ENCODE measurements around the gene SP1. TPM values are rescaled to one million over a fixed set of nuclear protein-coding genes. Genes with fewer than 3 reads are reported as not detected.

The SP1 gene
- polyA plus RNA-seq, 3 donors, result 15.1 to 80.7 (median 22.7) TPM

- H3K9ac ChIP-seq (ENCODE audit: insufficient read depth, low read length, poor library complexity, severe bottlenecking), result no peak overlapping the region
- Mint-ChIP-seq H3K27me3 (ENCODE audit: low read depth in 3 of 3) (peaks cover 0 to 1% (median 0%) of the 10 kb centered on the region in 3 donors), H3K27ac (peak overlapping the region in 3 of 7 donors; percentile 20 to 82 (median 56)), H3K9me3 (no peaks in the 10 kb centered on the region), H3K36me3 (peaks cover 41 to 87% of the 10 kb centered on the region in 2 donors), H3K4me3 (no peak overlapping the region), H3K4me1 (peaks cover 53% of the 10 kb centered on the region)
- intact Hi-C loops (cut with micrococcal nuclease), result no loop called here
- peak overlapping the region in 1 of 3 experiments; percentile 26 for H3K4me3 ChIP-seq (replicated peaks in 1 of 3; ENCODE audit: low read depth in 2 of 3, low read length in 3 of 3)
- no peak overlapping the region for H2AFZ ChIP-seq (ENCODE audit: insufficient read depth, low read depth, low read length, poor library complexity, severe bottlenecking)
- 100% methylated on average over 1 of the region's 4 CpGs for WGBS (ENCODE audit: insufficient coverage)
- peaks cover 34 to 77% of the 10 kb centered on the region in 2 donors for H3K36me3 ChIP-seq (replicated peaks in 1 of 2; ENCODE audit: control insufficient read depth in 1 of 2, insufficient read depth in 2 of 2, low read length in 2 of 2)
- peak overlapping the region in 1 of 2 donors; percentile 57 for H3K27ac ChIP-seq (ENCODE audit: low read depth in 1 of 2, low read length in 2 of 2)
- peak overlapping the region; percentile 30 for H3K4me2 ChIP-seq (replicated peaks; ENCODE audit: extremely low read depth, low read length, poor library complexity, severe bottlenecking)
- H3K79me2 ChIP-seq (ENCODE audit: insufficient read depth, low read length), result peaks cover 99% of the 10 kb centered on the region
- DNase-seq, result no peak
- peaks cover 97% of the 10 kb centered on the region for H4K20me1 ChIP-seq (ENCODE audit: insufficient read depth, low read length)
- no peaks in the 10 kb centered on the region for H3K27me3 ChIP-seq (ENCODE audit: control insufficient read depth in 2 of 2, insufficient read depth in 2 of 2, low read length in 2 of 2)
- H3K9me3 ChIP-seq (replicated peaks in 1 of 2; ENCODE audit: control insufficient read depth in 1 of 2, insufficient read depth in 1 of 2, low read length in 2 of 2), result no peaks in the 10 kb centered on the region
- TF ChIP-seq CTCF (IDR thresholded peaks at IDR 0.05), result no peak
- H3K4me1 ChIP-seq (ENCODE audit: control insufficient read depth in 1 of 2, insufficient read depth in 2 of 2, low read length in 2 of 2), result peaks cover 40 to 60% of the 10 kb centered on the region in 2 donors
Observed at GRCh38 chr12:53388932-53389331, 9.0 kb downstream of the SP1 start.

GRCh38 chr12:53389702-53390101 is 9.7 kb downstream of the SP1 start:
- Histone ChIP-seq H3K9me3 (replicated peaks in 1 of 2; ENCODE audit: control insufficient read depth in 1 of 2, insufficient read depth in 1 of 2, low read length in 2 of 2) (no peaks in the 10 kb centered on the region), H4K20me1 (ENCODE audit: insufficient read depth, low read length) (peaks cover 97% of the 10 kb centered on the region), H3K36me3 (replicated peaks in 1 of 2; ENCODE audit: control insufficient read depth in 1 of 2, insufficient read depth in 2 of 2, low read length in 2 of 2) (peaks cover 30 to 79% of the 10 kb centered on the region in 2 donors), H3K4me2 (replicated peaks; ENCODE audit: extremely low read depth, low read length, poor library complexity, severe bottlenecking) (no peak overlapping the region), H3K27me3 (ENCODE audit: control insufficient read depth in 2 of 2, insufficient read depth in 2 of 2, low read length in 2 of 2) (no peaks in the 10 kb centered on the region), H3K4me3 (replicated peaks in 1 of 3; ENCODE audit: low read depth in 2 of 3, low read length in 3 of 3) (no peak overlapping the region), H3K27ac (ENCODE audit: low read depth in 1 of 2, low read length in 2 of 2) (peak overlapping the region in 1 of 2 donors; percentile 58), H3K4me1 (ENCODE audit: control insufficient read depth in 1 of 2, insufficient read depth in 2 of 2, low read length in 2 of 2) (peaks cover 33 to 52% of the 10 kb centered on the region in 2 donors), H2AFZ (ENCODE audit: insufficient read depth, low read depth, low read length, poor library complexity, severe bottlenecking) (no peak overlapping the region), H3K79me2 (ENCODE audit: insufficient read depth, low read length) (peaks cover 99% of the 10 kb centered on the region), H3K9ac (ENCODE audit: insufficient read depth, low read length, poor library complexity, severe bottlenecking) (no peak overlapping the region)
- H3K4me3 Mint-ChIP-seq, result no peak overlapping the region
- H3K27ac Mint-ChIP-seq, result peak overlapping the region in 3 of 7 donors; percentile 3 to 82 (median 56)
- peaks cover 0 to 1% (median 0%) of the 10 kb centered on the region in 3 donors for H3K27me3 Mint-ChIP-seq (ENCODE audit: low read depth in 3 of 3)
- no CpG with 5 or more reads among the region's 3 CpGs for WGBS (ENCODE audit: insufficient coverage)
- no peak for TF ChIP-seq CTCF (IDR thresholded peaks at IDR 0.05)
- H3K36me3 Mint-ChIP-seq, result peaks cover 38 to 87% of the 10 kb centered on the region in 2 donors
- peaks cover 46% of the 10 kb centered on the region for H3K4me1 Mint-ChIP-seq
- H3K9me3 Mint-ChIP-seq, result no peaks in the 10 kb centered on the region
- no peak for DNase-seq
- intact Hi-C loops (cut with micrococcal nuclease), result no loop called here
